ENCODE measurements around the gene PAFAH1B2. TPM values are rescaled to one million over a fixed set of nuclear protein-coding genes. Genes with fewer than 3 reads are reported as not detected.

The PAFAH1B2 gene
- total RNA-seq: 276 TPM

GRCh38 chr11:117143871-117144476 is at the start of gene PAFAH1B2:
TSS of gene PAFAH1B2 (plus strand) at chr11:117144287. CDS start at chr11:117152448, 8,161 bp downstream.

GRCh38 chr11:117098269-117099232 is 45.5 kb upstream of the PAFAH1B2 start, which contains the start of gene SIK3:
TSS of gene SIK3 (minus strand) at chr11:117098428. CDS start at chr11:117098415, 13 bp downstream.

GRCh38 chr11:117178210-117179034 is 34.3 kb downstream of the PAFAH1B2 start, which contains the start of gene SIDT2:
TSS of gene SIDT2 (plus strand) at chr11:117178743. CDS start at chr11:117179264, 521 bp downstream.

GRCh38 chr11:117199053-117199915 is 55.2 kb downstream of the PAFAH1B2 start, which contains the start of gene TAGLN:
TSS of gene TAGLN (plus strand) at chr11:117199370. CDS start at chr11:117203014, 3,644 bp downstream.

Other genes starting within 250 kb of the PAFAH1B2 start
- 39.0 TPM for gene SIK3, start 45.9 kb upstream of the PAFAH1B2 start, total RNA-seq
- gene SIDT2, start 34.5 kb downstream of the PAFAH1B2 start, total RNA-seq: 23.1 TPM
- 8.3 TPM for gene TAGLN, start 55.1 kb downstream of the PAFAH1B2 start, total RNA-seq
- 21.7 TPM for gene PCSK7, start 87.8 kb downstream of the PAFAH1B2 start, total RNA-seq
- 20.1 TPM for gene RNF214, start 88.4 kb downstream of the PAFAH1B2 start, total RNA-seq
- gene BACE1-AS, start 147.1 kb downstream of the PAFAH1B2 start, total RNA-seq: 7.2 TPM
- 36.2 TPM for gene BACE1, start 172.0 kb downstream of the PAFAH1B2 start, total RNA-seq
- 20.1 TPM for gene CEP164, start 183.6 kb downstream of the PAFAH1B2 start, total RNA-seq

Measured in diencephalon (tissue), 1 donor.